ENCODE measurements around the gene ZNF587. TPM values are rescaled to one million over a fixed set of nuclear protein-coding genes. Genes with fewer than 3 reads are reported as not detected.
"Not testable (repeated sequence)": the region's sequence is repeated elsewhere in the genome, so short reads cannot be mapped to it uniquely, and the experiment has no call there.

The ZNF587 gene
- total RNA-seq (10 to 100 TPM; 44.1 to 50.4 TPM), total RNA-seq (54.1 to 56.2 reads per million in 2 donors)

DNA sequence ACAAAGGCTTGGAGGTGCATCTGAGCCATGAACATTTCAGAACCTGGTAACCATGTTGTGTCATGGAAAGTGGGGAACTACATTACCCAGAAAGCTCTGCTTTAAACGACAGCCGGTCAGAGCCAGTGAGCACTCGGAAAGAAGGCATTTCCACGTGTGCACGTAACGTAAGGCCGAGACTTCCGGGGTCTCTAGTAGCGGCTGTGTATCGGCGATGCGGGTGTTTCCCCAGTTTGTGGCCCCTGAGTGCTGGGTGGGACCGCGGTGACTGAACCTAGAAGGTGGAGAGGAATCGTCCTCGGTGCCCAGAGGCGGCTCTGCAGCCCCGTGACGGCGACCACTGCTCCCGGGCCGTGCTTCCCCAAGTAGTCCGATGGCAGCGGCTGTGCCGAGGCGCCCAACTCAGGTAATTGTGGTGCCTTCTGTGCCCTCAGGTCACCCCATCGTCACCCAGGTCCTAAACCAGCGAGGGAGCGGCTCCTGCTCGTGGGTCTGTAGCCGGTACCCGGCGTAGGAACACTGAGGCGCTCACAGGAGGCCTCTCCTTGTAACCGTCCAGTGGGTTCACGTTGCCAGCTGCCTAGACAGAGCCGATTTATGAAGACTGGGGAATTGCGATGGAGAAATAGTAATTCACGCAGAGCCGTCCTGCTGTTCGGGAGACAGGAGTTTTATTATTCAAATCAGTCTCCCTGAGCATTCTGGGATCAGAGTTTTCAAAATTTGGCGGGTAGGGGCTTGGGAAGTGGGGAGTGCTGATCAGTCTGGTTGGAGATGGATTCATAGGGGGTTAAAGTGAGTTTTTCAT lies at the start of gene ZNF587:
ZNF587 (plus strand) TSS at position 194 of the 808 bp plus-strand sequence; CDS start at position 374, 180 bp downstream.
- H3K27me3 Mint-ChIP-seq; H3K36me3 Mint-ChIP-seq (ENCODE audit: low read depth): not testable (repeated sequence)
- peak within 1 kb of the TSS; percentile 94 for H3K4me3 Mint-ChIP-seq

DNA sequence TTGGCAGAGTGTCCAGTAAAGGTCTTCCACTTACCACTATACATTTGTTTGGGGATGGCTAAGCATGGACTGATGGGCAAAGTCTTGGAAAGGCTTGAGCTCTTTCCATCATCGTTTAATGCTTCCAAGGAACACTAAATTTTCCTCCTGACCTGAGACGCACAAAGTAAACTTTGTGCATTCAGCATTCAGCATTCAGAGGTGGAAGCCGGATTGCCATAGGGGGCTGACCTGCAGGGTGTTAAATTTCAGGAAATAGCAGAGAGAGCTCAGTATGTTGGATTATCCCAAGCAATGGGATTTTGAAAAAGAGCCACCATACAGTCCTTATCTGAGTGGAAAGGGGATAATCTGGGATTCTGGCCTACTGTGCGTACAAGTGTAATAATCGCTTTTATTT lies 49.0 kb upstream of the ZNF587 start:
- no peak for ATAC-seq

More for the DNA sequence above, at the start of gene ZNF587:
- Mint-ChIP-seq H3K27ac (peak within 1 kb of the TSS; percentile 98), H3K4me1 (peaks cover 20% of the 10 kb centered on the region)
- ATAC-seq: peak; percentile 99
- not testable (repeated sequence) for H3K9me3 ChIP-seq (ENCODE audit: control insufficient read depth, low read length, poor library complexity, severe bottlenecking)
- DNase-seq: peak; percentile 65 to 72 (median 65)

DNA sequence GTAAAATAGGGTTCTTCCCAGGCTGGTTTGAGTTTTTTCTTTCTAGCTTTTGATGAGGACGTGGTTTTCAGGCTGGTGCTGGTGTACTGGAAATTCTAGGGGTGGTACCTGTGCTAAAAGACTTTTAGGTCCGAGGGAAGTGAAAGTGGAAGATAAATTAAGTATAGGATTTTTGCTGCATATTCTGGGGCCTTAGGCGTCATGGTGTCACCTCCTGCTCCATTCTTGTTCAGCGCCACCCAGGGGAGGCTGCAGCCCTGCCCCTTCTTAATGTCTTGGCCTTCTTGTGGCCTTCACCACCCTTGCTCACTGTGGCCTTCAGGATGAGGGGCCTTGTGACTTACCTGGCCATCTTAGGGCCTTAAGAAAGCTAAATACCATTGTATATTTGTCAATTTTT lies 47.4 kb upstream of the ZNF587 start:
- DNase-seq: no peak
- Mint-ChIP-seq H3K4me3 (no peak overlapping the region), H3K27me3 (no peaks in the 10 kb centered on the region), H3K4me1 (peaks cover 13% of the 10 kb centered on the region), H3K27ac (no peak overlapping the region), H3K36me3 (ENCODE audit: low read depth) (no peaks in the 10 kb centered on the region)
- H3K9me3 ChIP-seq (ENCODE audit: control insufficient read depth, low read length, poor library complexity, severe bottlenecking): no peaks in the 10 kb centered on the region
- ATAC-seq: no peak

More for the DNA sequence above, 49.0 kb upstream of the ZNF587 start:
- no peak overlapping the region for H3K27ac Mint-ChIP-seq
- no peaks in the 10 kb centered on the region for H3K27me3 Mint-ChIP-seq
- no peak overlapping the region for H3K4me3 Mint-ChIP-seq
- peaks cover 1% of the 10 kb centered on the region for H3K36me3 Mint-ChIP-seq (ENCODE audit: low read depth)
- DNase-seq: no peak
- H3K4me1 Mint-ChIP-seq: peaks cover 12% of the 10 kb centered on the region
- H3K9me3 ChIP-seq (ENCODE audit: control insufficient read depth, low read length, poor library complexity, severe bottlenecking): no peaks in the 10 kb centered on the region

DNA sequence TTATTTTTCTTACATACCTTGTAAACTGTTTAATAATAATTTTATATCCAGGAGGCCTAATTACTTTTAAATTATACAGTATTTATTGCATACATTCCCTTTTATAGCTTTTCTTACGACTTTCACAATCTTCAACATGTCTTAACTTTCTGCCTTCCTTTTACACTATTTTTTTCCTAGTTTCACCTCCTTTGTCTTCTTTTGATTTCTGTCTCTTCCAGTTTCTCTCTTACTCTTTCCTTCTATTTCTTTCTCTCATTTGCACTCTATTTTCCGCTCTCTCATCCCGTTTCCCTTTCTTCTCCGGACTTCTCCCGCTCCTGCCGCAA lies 46.4 kb upstream of the ZNF587 start:
- ATAC-seq (no peak), DNase-seq (no peak)
- Mint-ChIP-seq H3K27me3 (no peaks in the 10 kb centered on the region), H3K4me3 (peak overlapping the region; percentile 10), H3K27ac (peak overlapping the region; percentile 59), H3K36me3 (ENCODE audit: low read depth) (no peaks in the 10 kb centered on the region), H3K4me1 (peaks cover 13% of the 10 kb centered on the region)
- no peaks in the 10 kb centered on the region for H3K9me3 ChIP-seq (ENCODE audit: control insufficient read depth, low read length, poor library complexity, severe bottlenecking)

DNA sequence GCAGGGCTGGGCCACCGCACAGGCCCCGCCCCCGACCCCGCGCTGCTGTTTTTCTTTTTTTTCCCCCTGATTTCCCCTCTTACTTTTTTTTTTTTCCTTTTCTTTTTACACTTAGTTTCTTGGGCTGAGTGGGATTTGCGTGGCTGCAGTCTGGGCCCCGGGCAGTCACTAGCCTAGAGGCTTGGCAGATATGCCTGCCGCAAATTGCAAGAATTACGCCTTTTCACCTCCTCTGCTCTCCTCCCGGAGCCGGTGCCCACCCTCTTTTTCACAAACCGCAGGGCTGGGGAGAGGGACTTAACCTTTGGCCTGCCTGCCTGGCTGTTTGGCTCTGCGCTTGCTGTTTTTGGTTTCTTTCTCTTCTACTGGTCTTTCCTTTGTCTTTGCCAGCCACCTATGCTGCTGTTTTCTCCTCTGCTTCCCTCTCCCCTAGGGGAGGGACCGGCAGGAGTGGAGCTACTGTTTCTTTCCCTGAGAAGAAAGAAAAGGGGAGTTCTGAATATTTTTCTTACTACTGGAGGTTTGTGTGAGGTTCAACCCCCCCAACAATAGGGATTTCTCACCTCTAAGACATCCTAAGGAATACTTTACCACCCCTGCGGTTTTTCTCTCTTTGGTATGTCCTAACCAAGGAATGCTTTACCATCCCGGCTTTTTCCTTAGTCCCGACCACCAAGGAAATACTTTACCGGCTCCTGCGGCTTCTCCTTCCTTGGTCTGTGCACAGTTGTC lies 45.9 kb upstream of the ZNF587 start:
- no peak for ATAC-seq
- DNase-seq: no peak
- no peaks in the 10 kb centered on the region for H3K27me3 Mint-ChIP-seq
- H3K9me3 ChIP-seq (ENCODE audit: control insufficient read depth, low read length, poor library complexity, severe bottlenecking): no peaks in the 10 kb centered on the region
- H3K36me3 Mint-ChIP-seq (ENCODE audit: low read depth): no peaks in the 10 kb centered on the region
- H3K27ac Mint-ChIP-seq: peak overlapping the region; percentile 59
- H3K4me1 Mint-ChIP-seq: peaks cover 13% of the 10 kb centered on the region
- H3K4me3 Mint-ChIP-seq: peak overlapping the region; percentile 10

DNA sequence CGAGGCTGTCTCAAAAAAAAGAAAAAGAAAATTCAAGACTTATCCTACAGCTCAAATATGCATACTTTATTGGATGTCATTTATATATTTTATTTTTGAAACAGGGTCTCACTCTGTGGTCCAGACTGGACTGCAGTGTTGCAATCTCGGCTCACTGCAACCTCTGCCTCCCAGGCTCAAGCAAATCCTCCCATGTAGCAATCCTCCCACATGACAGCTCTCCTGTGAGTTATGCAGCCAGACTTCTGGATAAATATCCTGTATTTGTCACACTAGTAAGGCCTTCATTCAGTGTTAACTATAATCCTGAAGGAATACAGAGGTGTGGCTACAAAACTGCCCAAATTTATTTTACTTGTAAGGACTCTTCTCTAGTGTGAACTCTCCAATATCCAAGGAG lies 42.1 kb upstream of the ZNF587 start:
- peaks cover 16% of the 10 kb centered on the region for H3K4me1 Mint-ChIP-seq
- DNase-seq: no peak
- H3K4me3 Mint-ChIP-seq: no peak overlapping the region
- H3K36me3 Mint-ChIP-seq (ENCODE audit: low read depth): peaks cover 4% of the 10 kb centered on the region
- no peaks in the 10 kb centered on the region for H3K27me3 Mint-ChIP-seq
- ATAC-seq: no peak
- no peak overlapping the region for H3K27ac Mint-ChIP-seq
- H3K9me3 ChIP-seq (ENCODE audit: control insufficient read depth, low read length, poor library complexity, severe bottlenecking): no peaks in the 10 kb centered on the region

DNA sequence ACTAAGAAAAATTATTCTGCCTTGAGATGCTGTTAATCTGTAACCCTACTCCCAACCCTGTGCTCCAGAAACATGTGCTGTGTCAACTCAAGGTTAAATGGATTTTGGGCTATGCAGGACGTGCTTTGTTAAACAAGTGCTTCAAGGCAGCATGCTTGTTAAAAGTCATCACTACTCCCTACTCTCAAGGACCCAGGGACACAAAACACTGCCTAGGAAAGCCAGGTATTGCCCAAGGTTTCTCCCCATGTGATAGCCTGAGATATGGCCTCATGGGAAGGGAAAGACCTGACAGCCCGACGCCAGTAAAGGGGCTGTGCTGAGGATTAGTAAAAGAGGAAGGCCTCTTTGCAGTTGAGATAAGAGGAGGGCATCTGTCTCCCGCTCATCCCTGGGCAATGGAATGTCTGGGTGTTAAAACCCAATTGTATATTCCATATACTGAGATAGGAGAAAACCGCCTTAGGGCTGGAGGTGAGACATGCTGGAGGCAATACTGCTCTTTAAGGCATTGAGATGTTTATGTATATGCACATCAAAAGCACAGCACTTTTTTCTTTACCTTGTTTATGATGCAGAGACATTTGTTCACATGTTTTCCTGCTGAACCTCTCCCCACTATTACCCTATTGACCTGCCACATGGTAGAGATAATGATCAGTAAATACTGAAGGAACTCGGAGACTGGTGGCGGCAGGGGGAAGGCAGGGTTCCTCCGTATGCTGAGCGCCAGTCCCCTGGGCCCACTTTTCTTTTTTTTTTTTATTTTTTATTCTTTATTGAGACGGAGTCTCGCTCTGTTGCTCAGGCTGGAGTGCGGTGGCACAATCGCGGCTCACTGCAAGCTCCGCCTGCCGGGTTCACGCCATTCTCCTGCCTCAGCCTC lies 39.0 kb upstream of the ZNF587 start:
- ATAC-seq; DNase-seq; H3K4me3 Mint-ChIP-seq; H3K27ac Mint-ChIP-seq; H3K9me3 ChIP-seq (ENCODE audit: control insufficient read depth, low read length, poor library complexity, severe bottlenecking); H3K27me3 Mint-ChIP-seq; H3K36me3 Mint-ChIP-seq (ENCODE audit: low read depth): not testable (repeated sequence)
- peaks cover 27% of the 10 kb centered on the region for H3K4me1 Mint-ChIP-seq

DNA sequence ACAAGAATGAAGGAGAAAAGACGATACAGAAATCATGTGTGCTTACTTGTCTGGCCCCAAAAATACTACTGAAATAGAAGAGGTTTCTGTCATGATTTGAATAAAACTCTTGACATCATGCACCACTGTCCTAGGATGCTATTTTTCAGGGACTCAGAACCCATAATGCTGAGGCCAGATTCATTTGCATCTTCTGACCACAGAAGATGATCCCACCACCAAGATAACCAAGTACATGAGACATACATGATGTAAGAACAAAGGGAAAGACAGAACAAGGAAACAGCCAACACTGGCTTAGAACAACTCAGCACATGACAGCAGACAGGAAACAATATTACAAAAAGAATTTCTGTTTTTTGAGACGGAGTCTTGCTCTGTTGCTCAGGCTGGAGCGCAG lies 37.4 kb upstream of the ZNF587 start:
- peak overlapping the region; percentile 39 for H3K4me3 Mint-ChIP-seq
- H3K27ac Mint-ChIP-seq: peak overlapping the region; percentile 24
- H3K27me3 Mint-ChIP-seq: no peaks in the 10 kb centered on the region
- ATAC-seq (no peak), DNase-seq (no peak)
- no peaks in the 10 kb centered on the region for H3K9me3 ChIP-seq (ENCODE audit: control insufficient read depth, low read length, poor library complexity, severe bottlenecking)
- peaks cover 29% of the 10 kb centered on the region for H3K4me1 Mint-ChIP-seq
- H3K36me3 Mint-ChIP-seq (ENCODE audit: low read depth): peaks cover 4% of the 10 kb centered on the region

DNA sequence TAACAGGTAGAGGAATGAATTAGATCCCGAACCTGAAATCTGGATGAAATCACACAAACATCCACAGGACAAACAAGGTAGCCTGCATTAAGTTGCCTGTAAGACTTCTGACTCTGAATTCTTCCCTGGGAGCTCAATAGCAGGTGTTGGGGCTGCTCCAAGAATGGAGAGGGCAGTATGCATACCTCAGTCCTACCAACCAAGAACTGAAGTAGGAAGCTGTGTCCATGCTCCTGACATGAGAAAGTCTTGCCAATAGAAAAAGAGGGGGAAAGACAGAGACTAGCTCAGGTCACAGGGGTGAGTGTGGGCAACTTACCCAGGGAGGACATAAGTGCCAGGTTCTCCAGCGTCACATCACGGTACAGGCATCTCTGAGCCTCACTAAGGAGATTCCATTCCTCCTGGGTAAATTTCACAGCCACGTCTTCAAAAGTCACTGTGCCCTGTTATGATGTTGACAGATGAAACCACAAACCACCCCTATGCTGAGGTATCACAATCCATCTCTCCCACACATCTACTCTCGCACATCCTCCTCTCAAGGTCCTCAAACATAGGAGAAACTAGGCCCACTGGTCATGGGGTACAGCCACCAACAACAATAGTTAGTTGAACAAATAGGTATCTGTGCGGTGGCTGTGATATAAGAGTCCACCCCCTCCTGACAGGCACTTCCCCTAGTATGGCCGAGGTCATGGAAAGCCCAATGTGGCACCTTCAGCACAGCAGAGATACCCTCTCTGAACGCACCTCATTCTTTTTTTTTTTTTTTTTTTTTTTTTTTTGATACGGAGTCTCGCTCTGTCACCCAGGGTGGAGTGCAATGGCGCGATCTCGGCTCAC lies 36.5 kb upstream of the ZNF587 start:
- peak overlapping the region; percentile 97 for H3K27ac Mint-ChIP-seq
- not testable (repeated sequence) for ATAC-seq
- H3K4me1 Mint-ChIP-seq: peaks cover 30% of the 10 kb centered on the region

DNA sequence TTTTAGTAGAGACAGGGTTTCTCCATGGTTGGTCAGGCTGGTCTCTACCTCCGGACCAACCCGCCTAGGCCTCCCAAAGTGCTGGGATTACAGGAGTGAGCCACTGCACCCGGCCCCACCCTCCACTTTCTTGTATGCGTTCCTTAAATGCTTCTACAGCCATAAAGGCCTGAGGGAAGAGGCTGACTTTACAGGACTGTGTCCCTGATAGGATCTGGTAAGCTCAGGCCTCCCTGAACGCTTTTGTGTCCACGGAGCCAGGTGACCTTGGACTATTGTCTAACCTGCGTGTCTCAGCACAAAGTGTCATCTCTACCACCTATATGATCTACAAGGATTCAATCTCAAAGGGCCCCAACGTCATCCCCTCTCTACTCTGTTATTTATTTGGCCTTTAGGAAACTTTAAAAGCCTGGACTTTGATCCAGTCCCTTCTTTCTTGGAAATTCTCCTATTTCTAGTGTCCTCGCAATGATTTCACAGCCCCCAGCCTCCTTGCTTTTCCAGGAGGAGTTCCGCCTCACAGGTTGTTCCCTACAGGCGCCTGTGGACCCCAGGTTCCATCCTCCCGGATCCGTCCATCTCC lies 35.6 kb upstream of the ZNF587 start:
- Mint-ChIP-seq H3K27me3 (no peaks in the 10 kb centered on the region), H3K4me3 (peak overlapping the region; percentile 98), H3K4me1 (peaks cover 30% of the 10 kb centered on the region), H3K36me3 (ENCODE audit: low read depth) (peaks cover 4% of the 10 kb centered on the region), H3K27ac (peak overlapping the region; percentile 97)
- no peak for DNase-seq
- H3K9me3 ChIP-seq (ENCODE audit: control insufficient read depth, low read length, poor library complexity, severe bottlenecking): no peaks in the 10 kb centered on the region
- no peak for ATAC-seq

More for the DNA sequence above, 36.5 kb upstream of the ZNF587 start:
- peak overlapping the region; percentile 75 for H3K4me3 Mint-ChIP-seq
- DNase-seq; H3K9me3 ChIP-seq (ENCODE audit: control insufficient read depth, low read length, poor library complexity, severe bottlenecking); H3K27me3 Mint-ChIP-seq; H3K36me3 Mint-ChIP-seq (ENCODE audit: low read depth): not testable (repeated sequence)

DNA sequence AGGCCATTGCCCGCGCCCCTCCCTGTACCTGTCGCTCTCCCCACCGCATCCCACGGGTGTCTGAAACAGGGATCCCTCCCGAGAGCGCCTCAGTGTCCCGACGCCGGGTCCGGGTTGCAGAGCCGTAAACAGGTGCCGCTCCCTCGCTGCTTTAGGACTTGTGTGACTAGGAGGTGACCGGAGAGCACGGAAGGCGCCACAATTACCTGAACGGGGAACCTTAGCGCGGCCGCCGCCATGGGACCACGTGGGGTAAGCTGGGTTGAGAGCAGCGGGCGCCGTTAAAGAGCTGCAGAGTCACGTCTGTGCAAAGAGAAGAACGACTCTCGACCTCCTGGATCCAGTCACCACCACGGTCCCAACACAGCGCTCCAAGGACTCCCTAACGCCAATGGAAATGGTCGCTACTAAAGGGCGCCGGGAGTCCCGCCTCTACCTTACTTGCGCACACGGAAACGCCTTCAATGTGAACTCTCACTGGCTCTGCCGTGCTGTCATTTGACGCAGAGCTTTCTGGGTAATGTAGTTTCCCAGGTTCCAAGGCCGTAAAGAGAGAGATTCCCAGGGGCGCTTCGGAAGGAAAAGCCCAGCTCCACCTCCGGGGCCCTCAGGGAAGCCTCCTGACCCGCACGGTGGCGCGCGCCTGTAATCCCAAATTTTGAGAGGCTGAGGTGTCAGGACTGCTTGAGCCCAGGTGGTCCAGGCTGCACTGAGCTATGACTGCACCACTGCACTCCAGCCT lies 35.0 kb upstream of the ZNF587 start, which contains the start of gene ZNF552:
ZNF552 (minus strand) TSS at position 409 of the 742 bp plus-strand sequence; CDS start at position 239, 170 bp downstream.
- Mint-ChIP-seq H3K27ac (peak within 1 kb of the TSS; percentile 97), H3K4me1 (peaks cover 35% of the 10 kb centered on the region), H3K4me3 (peak within 1 kb of the TSS; percentile 98), H3K27me3 (no peaks in the 10 kb centered on the region), H3K36me3 (ENCODE audit: low read depth) (peaks cover 4% of the 10 kb centered on the region)
- no peaks in the 10 kb centered on the region for H3K9me3 ChIP-seq (ENCODE audit: control insufficient read depth, low read length, poor library complexity, severe bottlenecking)
- peak; percentile 61 to 66 (median 61) for DNase-seq
- peak; percentile 82 for ATAC-seq

Measured in T-helper 17 cell (primary cell).